Neuronal stem cell (in vitro differentiated cells): ENCODE data around the gene SLC6A2.

Experiments
- DNase-seq: peaks from one replicate; pipeline ENCODE4 v3.0.0-alpha.2; 2013; ENCODE audit warnings: low spot score
- H2AFZ ChIP-seq: one replicate; pipeline ENCODE4 v1.6.1; 2013; ENCODE audit warnings: mild to moderate bottlenecking, low read length, inconsistent platforms
- H2AK5ac ChIP-seq: 2 replicates; pipeline ENCODE4 v1.6.1; 2013; ENCODE audit warnings: low read depth, mild to moderate bottlenecking, inconsistent platforms, low read length, moderate library complexity, mixed read lengths
- H2BK120ac ChIP-seq: 2 replicates; pipeline ENCODE4 v1.6.1; 2013; ENCODE audit warnings: low read depth, mild to moderate bottlenecking, inconsistent platforms, low read length, moderate library complexity, mixed read lengths
- H2BK12ac ChIP-seq: one replicate; pipeline ENCODE4 v1.6.1; 2013; ENCODE audit warnings: low read length, inconsistent platforms
- H2BK15ac ChIP-seq: 2 replicates; pipeline ENCODE4 v1.6.1; 2013; ENCODE audit warnings: mild to moderate bottlenecking, low read length, inconsistent platforms, mixed read lengths
- H2BK5ac ChIP-seq: one replicate; pipeline ENCODE4 v1.6.1; 2013; ENCODE audit warnings: inconsistent platforms, mild to moderate bottlenecking, low read length, moderate library complexity
- H3K14ac ChIP-seq: one replicate; pipeline ENCODE4 v1.6.1; 2013; ENCODE audit warnings: low read length, inconsistent platforms
- H3K18ac ChIP-seq: 2 replicates; pipeline ENCODE4 v1.6.1; 2013; ENCODE audit warnings: low read length, inconsistent platforms
- H3K23ac ChIP-seq: 2 replicates; pipeline ENCODE4 v1.6.1; 2013; ENCODE audit warnings: low read depth, mild to moderate bottlenecking, mixed read lengths, low read length, inconsistent platforms; ENCODE audit not compliant: poor library complexity
- H3K27ac ChIP-seq: replicated peaks from 3 replicates; pipeline ENCODE4 v1.5.1; 2013; ENCODE audit warnings: low read length, inconsistent platforms
- H3K27me3 ChIP-seq, 3 experiments: 2 replicates each; pipeline ENCODE4 v1.6.1; 2013; ENCODE audit warnings: low read length in 3 of 3, mild to moderate bottlenecking in 2 of 3, inconsistent platforms in 1 of 3, low read depth in 1 of 3, mixed read lengths in 1 of 3, moderate library complexity in 1 of 3; ENCODE audit not compliant: control insufficient read depth in 3 of 3, insufficient read depth in 3 of 3
- H3K36me3 ChIP-seq, 2 donors: replicated peaks in 1 of 2; 2 replicates each; pipeline ENCODE4 v1.6.1; 2013; ENCODE audit warnings: low read length in 2 of 2; ENCODE audit not compliant: control insufficient read depth in 2 of 2, insufficient read depth in 2 of 2
- H3K4ac ChIP-seq: 2 replicates; pipeline ENCODE4 v1.6.1; 2013; ENCODE audit warnings: inconsistent platforms, mild to moderate bottlenecking, low read length, moderate library complexity
- H3K4me1 ChIP-seq, 2 donors: 1 replicate in 1 of 2; 2 replicates in 1 of 2; pipeline ENCODE4 v1.6.1; 2013; ENCODE audit warnings: low read length in 2 of 2, low read depth in 1 of 2; ENCODE audit not compliant: control insufficient read depth in 2 of 2, insufficient read depth in 1 of 2
- H3K4me2 ChIP-seq: one replicate; pipeline ENCODE4 v1.6.1; 2013; ENCODE audit warnings: mild to moderate bottlenecking, low read length, inconsistent platforms; ENCODE audit not compliant: insufficient read depth, poor library complexity, severe bottlenecking
- H3K4me3 ChIP-seq, 2 donors: 2 replicates each; pipeline ENCODE4 v1.5.1; 2013; ENCODE audit warnings: low read length in 2 of 2, mild to moderate bottlenecking in 2 of 2, inconsistent platforms in 1 of 2, moderate library complexity in 1 of 2
- H3K79me1 ChIP-seq: one replicate; pipeline ENCODE4 v1.6.1; 2013; ENCODE audit warnings: low read depth, mild to moderate bottlenecking, inconsistent platforms, low read length, moderate library complexity
- H3K9ac ChIP-seq: one replicate; pipeline ENCODE4 v1.6.1; 2013; ENCODE audit warnings: mild to moderate bottlenecking, low read depth, low read length, inconsistent platforms; ENCODE audit not compliant: poor library complexity
- H3K9me3 ChIP-seq, 2 donors: replicated peaks in 1 of 2; 2 replicates each; pipeline versions ENCODE3 to v1.6.1; 2013; ENCODE audit warnings: low read length in 2 of 2, mild to moderate bottlenecking in 2 of 2, inconsistent platforms in 1 of 2, low read depth in 1 of 2, mixed read lengths in 1 of 2, moderate library complexity in 1 of 2; ENCODE audit not compliant: control insufficient read depth in 2 of 2, insufficient read depth in 1 of 2
- H4K8ac ChIP-seq: one replicate; pipeline ENCODE4 v1.6.1; 2013; ENCODE audit warnings: low read depth, mild to moderate bottlenecking, inconsistent platforms, low read length, moderate library complexity
- H4K91ac ChIP-seq: one replicate; pipeline ENCODE4 v1.6.1; 2013; ENCODE audit warnings: low read length, low read depth, mild to moderate bottlenecking, inconsistent platforms; ENCODE audit not compliant: poor library complexity
- WGBS, 2 donors: extraction: QIAGEN DNeasy Blood & Tissue Kit; methylation state at CpG; one replicate each; pipeline ENCODE4 v1.1.7; 2013; ENCODE audit warnings: missing lambda C conversion rate in 2 of 2, mixed read lengths in 1 of 2; ENCODE audit not compliant: insufficient read length in 2 of 2, insufficient replicate concordance in 1 of 2; ENCODE audit errors: extremely low coverage in 2 of 2; 5-methylcytosine and 5-hydroxymethylcytosine counted together

The SLC6A2 gene

DNA sequence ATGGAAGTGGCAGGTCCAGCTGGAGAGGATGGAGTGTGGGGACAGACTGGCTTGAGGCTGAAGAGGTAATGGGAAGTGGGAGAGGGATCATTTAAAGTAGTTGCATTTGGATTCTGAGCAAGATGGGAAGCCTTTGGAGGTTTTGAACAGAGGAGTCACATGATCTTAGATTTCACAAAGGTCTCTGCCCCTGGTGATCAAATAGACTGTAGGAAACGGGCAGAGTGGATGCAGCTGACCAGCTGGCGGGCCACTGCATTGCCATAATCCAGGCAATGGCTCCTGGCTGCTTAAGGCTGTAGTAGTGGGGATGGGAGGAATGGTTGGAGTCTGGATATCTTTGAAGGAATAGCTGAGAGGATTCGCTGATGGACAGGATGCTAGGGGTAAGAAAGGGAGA lies 81.5 kb downstream of the SLC6A2 start:
- Histone ChIP-seq H2BK15ac (no peak overlapping the region), H4K8ac (no peak overlapping the region), H3K9me3 (no peaks in the 10 kb centered on the region), H2AK5ac (no peak overlapping the region), H3K4me1 (peaks cover 0 to 2% of the 10 kb centered on the region in 2 donors), H3K4ac (no peak overlapping the region), H3K9ac (no peak overlapping the region), H3K27me3 (peaks cover 0 to 14% (median 0%) of the 10 kb centered on the region in 3 experiments), H3K23ac (no peak overlapping the region), H3K4me3 (no peak overlapping the region), H2BK120ac (no peak overlapping the region), H2AFZ (no peak overlapping the region), H3K18ac (no peak overlapping the region), H3K14ac (no peak overlapping the region), H3K36me3 (no peaks in the 10 kb centered on the region), H3K4me2 (no peak overlapping the region), H4K91ac (no peak overlapping the region), H3K79me1 (no peaks in the 10 kb centered on the region), H2BK12ac (no peak overlapping the region), H3K27ac (no peak overlapping the region), H2BK5ac (no peak overlapping the region)
- DNase-seq = no peak
- no CpG with 5 or more reads among the region's 3 CpGs for WGBS, 2 donors

GRCh38 chr16:55737966-55738365 lies 82.2 kb downstream of the SLC6A2 start:
- Histone ChIP-seq H3K23ac (no peak overlapping the region), H3K14ac (no peak overlapping the region), H3K9me3 (no peaks in the 10 kb centered on the region), H2BK15ac (no peak overlapping the region), H4K8ac (no peak overlapping the region), H2BK120ac (no peak overlapping the region), H3K9ac (peak overlapping the region; percentile 50), H3K18ac (no peak overlapping the region), H3K4ac (no peak overlapping the region), H4K91ac (no peak overlapping the region), H2AK5ac (peak overlapping the region; percentile 8), H3K36me3 (no peaks in the 10 kb centered on the region), H2BK12ac (no peak overlapping the region), H3K4me3 (no peak overlapping the region), H3K4me2 (no peak overlapping the region), H3K79me1 (no peaks in the 10 kb centered on the region), H3K27me3 (peaks cover 0 to 14% (median 0%) of the 10 kb centered on the region in 3 experiments), H3K27ac (no peak overlapping the region), H2BK5ac (no peak overlapping the region), H2AFZ (no peak overlapping the region), H3K4me1 (peaks cover 0 to 2% of the 10 kb centered on the region in 2 donors)
- no peak for DNase-seq
- no CpG with 5 or more reads among the region's 9 CpGs for WGBS, 2 donors

DNA sequence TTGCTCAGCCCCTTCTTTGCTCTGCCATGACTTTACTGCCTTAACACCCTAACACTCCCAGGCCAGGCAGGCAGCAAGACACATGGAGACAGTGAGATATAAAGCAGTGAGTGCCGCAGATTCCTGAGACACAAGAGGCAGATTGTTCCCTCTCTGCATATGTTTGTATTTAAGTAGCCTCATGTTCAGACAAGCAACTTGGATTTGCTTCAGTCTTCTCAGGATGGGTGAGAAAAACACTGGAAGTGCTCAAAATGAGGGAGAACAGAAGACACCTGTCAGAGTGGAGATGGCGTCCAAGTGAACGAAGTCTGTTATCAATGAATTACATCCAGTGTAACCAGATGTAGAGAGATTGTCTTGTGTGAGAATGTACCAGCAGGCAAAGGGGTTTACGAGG lies 90.3 kb downstream of the SLC6A2 start:
- no peak overlapping the region for H2BK12ac ChIP-seq
- no peak overlapping the region for H3K4me3 ChIP-seq
- no peak overlapping the region for H3K14ac ChIP-seq
- peaks cover 0 to 3% (median 0%) of the 10 kb centered on the region in 3 experiments for H3K27me3 ChIP-seq
- H3K9me3 ChIP-seq = no peaks in the 10 kb centered on the region
- no peak for DNase-seq
- H3K4ac ChIP-seq = no peak overlapping the region
- no peak overlapping the region for H4K8ac ChIP-seq
- no peaks in the 10 kb centered on the region for H3K36me3 ChIP-seq
- no peaks in the 10 kb centered on the region for H3K79me1 ChIP-seq
- H2BK5ac ChIP-seq = no peak overlapping the region
- H2AFZ ChIP-seq = no peak overlapping the region
- no peak overlapping the region for H3K9ac ChIP-seq
- H3K4me1 ChIP-seq = no peaks in the 10 kb centered on the region
- no peak overlapping the region for H2BK15ac ChIP-seq
- H2AK5ac ChIP-seq = no peak overlapping the region
- H3K4me2 ChIP-seq = no peak overlapping the region
- H3K27ac ChIP-seq = no peak overlapping the region
- H3K18ac ChIP-seq = no peak overlapping the region
- no peak overlapping the region for H3K23ac ChIP-seq
- no peak overlapping the region for H4K91ac ChIP-seq
- WGBS, 2 donors = no CpG with 5 or more reads among the region's 4 CpGs
- H2BK120ac ChIP-seq = no peak overlapping the region

DNA sequence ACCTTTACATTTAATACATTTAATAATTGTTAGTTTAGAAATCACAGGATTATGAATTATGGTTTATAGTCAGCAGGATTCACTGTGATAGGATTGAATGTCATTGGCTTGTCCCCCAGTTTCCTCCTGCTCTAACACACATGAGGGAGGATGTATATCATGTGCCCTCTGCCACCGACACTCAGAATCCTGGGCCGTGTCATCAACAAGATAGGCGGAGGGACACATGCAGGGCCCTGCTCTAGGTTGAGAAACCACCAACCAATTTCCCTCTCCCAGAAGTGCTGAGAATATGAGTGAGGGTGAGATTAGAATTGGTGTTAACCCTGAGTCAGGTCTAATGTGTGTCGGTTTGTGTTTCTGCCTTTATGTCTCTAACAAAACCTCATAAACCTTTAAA lies 92.0 kb downstream of the SLC6A2 start:
- H2AK5ac ChIP-seq = no peak overlapping the region
- no peak overlapping the region for H3K4ac ChIP-seq
- H3K79me1 ChIP-seq = no peaks in the 10 kb centered on the region
- H2BK15ac ChIP-seq = no peak overlapping the region
- H3K4me3 ChIP-seq = no peak overlapping the region
- no peak overlapping the region for H2AFZ ChIP-seq
- no peak overlapping the region for H3K23ac ChIP-seq
- H3K27ac ChIP-seq = no peak overlapping the region
- no peak overlapping the region for H4K91ac ChIP-seq
- H3K36me3 ChIP-seq = no peaks in the 10 kb centered on the region
- H3K4me2 ChIP-seq = no peak overlapping the region
- H3K14ac ChIP-seq = no peak overlapping the region
- no peak overlapping the region for H2BK120ac ChIP-seq
- no peak overlapping the region for H2BK12ac ChIP-seq
- peaks cover 0 to 3% (median 0%) of the 10 kb centered on the region in 3 experiments for H3K27me3 ChIP-seq
- no peak overlapping the region for H3K18ac ChIP-seq
- no peaks in the 10 kb centered on the region for H3K4me1 ChIP-seq
- no peak for DNase-seq
- no peak overlapping the region for H2BK5ac ChIP-seq
- H3K9ac ChIP-seq = no peak overlapping the region
- WGBS, 2 donors = no CpG with 5 or more reads among the region's 4 CpGs
- H3K9me3 ChIP-seq = no peaks in the 10 kb centered on the region
- no peak overlapping the region for H4K8ac ChIP-seq
